H1 (cell line): ENCODE measurements around the gene SV2C. TPM values are rescaled to one million over a fixed set of nuclear protein-coding genes. Genes with fewer than 3 reads are reported as not detected.

Experiments used
- CEBPB ChIP-seq: IDR thresholded peaks from 2 replicates; pipeline ENCODE4 v1.6.1; 2012; ENCODE audit warnings: low read depth, low read length
- polyA plus RNA-seq, 7 experiments: library from polyadenylated mRNA; depleted of rRNA in 3 of 7; stranded (reverse) in 5 of 7; unstranded in 2 of 7; fragments of >200 nt in 5 of 7; fragments of 200-250 nt in 2 of 7; gene quantifications; 1 replicate in 5 of 7; 2 replicates in 1 of 7; 4 replicates in 1 of 7; pipeline versions ENCODE4 v1.2.1 to v1.2.3, GENCODE V29; 2011 to 2013; ENCODE audit warnings: missing spikeins in 2 of 7, mixed read lengths in 2 of 7
- total RNA-seq: library from RNA; stranded (reverse); fragmentation: NEBNext Ultra II Directional; extraction: Animal tissue kit (Norgen Biotek cat#: 25700); gene quantifications from 2 replicates; pipeline ENCODE4 v1.2.1, GENCODE V29; 2021
- TF ChIP-seq, protein P1 (sequence below): fragments of 300-600 bp; sonication (generic); IDR thresholded peaks from 2 replicates; pipeline ENCODE4 v1.7.1; 2012; ENCODE audit warnings: low read length, moderate library complexity, mild to moderate bottlenecking, inconsistent platforms; ENCODE audit not compliant: insufficient replicate concordance

The SV2C gene
- total and polyA plus RNA-seq, 2 of the 8 experiments (the other 6 are each of a cell fraction or from before 2014, with no cell fraction given): 0.08 to 0.24 TPM

DNA sequence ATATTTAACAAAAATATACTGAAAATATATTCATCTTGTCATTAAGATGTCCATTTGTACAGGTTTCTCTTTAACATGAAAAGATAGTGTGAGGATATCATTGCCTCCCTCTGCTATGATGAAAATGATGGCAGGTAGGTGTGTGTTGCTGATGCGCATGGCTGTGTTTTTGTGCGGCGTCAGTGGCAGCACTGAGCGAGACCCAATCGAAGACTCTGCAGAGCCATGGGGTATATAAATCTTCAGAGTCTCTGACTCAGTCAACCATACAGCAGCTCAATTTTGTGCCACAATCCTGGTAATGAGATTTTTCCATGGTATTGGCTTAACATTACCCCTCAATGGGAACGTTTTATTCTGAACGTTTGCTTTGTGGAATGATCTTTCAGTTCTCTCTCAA lies 166.4 kb downstream of the SV2C start (continued):
- TF ChIP-seq, protein P1, sequence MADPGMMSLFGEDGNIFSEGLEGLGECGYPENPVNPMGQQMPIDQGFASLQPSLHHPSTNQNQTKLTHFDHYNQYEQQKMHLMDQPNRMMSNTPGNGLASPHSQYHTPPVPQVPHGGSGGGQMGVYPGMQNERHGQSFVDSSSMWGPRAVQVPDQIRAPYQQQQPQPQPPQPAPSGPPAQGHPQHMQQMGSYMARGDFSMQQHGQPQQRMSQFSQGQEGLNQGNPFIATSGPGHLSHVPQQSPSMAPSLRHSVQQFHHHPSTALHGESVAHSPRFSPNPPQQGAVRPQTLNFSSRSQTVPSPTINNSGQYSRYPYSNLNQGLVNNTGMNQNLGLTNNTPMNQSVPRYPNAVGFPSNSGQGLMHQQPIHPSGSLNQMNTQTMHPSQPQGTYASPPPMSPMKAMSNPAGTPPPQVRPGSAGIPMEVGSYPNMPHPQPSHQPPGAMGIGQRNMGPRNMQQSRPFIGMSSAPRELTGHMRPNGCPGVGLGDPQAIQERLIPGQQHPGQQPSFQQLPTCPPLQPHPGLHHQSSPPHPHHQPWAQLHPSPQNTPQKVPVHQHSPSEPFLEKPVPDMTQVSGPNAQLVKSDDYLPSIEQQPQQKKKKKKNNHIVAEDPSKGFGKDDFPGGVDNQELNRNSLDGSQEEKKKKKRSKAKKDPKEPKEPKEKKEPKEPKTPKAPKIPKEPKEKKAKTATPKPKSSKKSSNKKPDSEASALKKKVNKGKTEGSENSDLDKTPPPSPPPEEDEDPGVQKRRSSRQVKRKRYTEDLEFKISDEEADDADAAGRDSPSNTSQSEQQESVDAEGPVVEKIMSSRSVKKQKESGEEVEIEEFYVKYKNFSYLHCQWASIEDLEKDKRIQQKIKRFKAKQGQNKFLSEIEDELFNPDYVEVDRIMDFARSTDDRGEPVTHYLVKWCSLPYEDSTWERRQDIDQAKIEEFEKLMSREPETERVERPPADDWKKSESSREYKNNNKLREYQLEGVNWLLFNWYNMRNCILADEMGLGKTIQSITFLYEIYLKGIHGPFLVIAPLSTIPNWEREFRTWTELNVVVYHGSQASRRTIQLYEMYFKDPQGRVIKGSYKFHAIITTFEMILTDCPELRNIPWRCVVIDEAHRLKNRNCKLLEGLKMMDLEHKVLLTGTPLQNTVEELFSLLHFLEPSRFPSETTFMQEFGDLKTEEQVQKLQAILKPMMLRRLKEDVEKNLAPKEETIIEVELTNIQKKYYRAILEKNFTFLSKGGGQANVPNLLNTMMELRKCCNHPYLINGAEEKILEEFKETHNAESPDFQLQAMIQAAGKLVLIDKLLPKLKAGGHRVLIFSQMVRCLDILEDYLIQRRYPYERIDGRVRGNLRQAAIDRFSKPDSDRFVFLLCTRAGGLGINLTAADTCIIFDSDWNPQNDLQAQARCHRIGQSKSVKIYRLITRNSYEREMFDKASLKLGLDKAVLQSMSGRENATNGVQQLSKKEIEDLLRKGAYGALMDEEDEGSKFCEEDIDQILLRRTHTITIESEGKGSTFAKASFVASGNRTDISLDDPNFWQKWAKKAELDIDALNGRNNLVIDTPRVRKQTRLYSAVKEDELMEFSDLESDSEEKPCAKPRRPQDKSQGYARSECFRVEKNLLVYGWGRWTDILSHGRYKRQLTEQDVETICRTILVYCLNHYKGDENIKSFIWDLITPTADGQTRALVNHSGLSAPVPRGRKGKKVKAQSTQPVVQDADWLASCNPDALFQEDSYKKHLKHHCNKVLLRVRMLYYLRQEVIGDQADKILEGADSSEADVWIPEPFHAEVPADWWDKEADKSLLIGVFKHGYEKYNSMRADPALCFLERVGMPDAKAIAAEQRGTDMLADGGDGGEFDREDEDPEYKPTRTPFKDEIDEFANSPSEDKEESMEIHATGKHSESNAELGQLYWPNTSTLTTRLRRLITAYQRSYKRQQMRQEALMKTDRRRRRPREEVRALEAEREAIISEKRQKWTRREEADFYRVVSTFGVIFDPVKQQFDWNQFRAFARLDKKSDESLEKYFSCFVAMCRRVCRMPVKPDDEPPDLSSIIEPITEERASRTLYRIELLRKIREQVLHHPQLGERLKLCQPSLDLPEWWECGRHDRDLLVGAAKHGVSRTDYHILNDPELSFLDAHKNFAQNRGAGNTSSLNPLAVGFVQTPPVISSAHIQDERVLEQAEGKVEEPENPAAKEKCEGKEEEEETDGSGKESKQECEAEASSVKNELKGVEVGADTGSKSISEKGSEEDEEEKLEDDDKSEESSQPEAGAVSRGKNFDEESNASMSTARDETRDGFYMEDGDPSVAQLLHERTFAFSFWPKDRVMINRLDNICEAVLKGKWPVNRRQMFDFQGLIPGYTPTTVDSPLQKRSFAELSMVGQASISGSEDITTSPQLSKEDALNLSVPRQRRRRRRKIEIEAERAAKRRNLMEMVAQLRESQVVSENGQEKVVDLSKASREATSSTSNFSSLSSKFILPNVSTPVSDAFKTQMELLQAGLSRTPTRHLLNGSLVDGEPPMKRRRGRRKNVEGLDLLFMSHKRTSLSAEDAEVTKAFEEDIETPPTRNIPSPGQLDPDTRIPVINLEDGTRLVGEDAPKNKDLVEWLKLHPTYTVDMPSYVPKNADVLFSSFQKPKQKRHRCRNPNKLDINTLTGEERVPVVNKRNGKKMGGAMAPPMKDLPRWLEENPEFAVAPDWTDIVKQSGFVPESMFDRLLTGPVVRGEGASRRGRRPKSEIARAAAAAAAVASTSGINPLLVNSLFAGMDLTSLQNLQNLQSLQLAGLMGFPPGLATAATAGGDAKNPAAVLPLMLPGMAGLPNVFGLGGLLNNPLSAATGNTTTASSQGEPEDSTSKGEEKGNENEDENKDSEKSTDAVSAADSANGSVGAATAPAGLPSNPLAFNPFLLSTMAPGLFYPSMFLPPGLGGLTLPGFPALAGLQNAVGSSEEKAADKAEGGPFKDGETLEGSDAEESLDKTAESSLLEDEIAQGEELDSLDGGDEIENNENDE: no peak
- TF ChIP-seq CEBPB: no peak
- TF ChIP-seq, all 59 proteins: peak for 0
